K562 (cell line): ENCODE data around the gene CBY2. TPM values are rescaled to one million over a fixed set of nuclear protein-coding genes. Genes with fewer than 3 reads are reported as not detected.

Experiments
- ATAC-seq: fragments of 200-7000 bp; cut with Tn5 transposase; 3 replicates; pipeline ENCODE4 v1.9.1; 2020; ENCODE audit warnings: moderate library complexity
- BruUV-seq: library from RNA; stranded (reverse); fragments of 400-500 nt; replicated peaks from 2 replicates; lab custom pipeline; 2021; lab: Mats Ljungman, UMichigan
- CTCF ChIA-PET: fragments of 300-600 bp; formaldehyde crosslinking; extraction: SDS; loops from one replicate; lab custom pipeline; 2021; ENCODE audit warnings: low intra/inter-chr PET ratio; lab: Yijun Ruan, JAX
- POLR2A ChIA-PET: fragments of 300-600, 350-650 bp; sonication (Branson Sonifier 250); formaldehyde crosslinking; extraction: SDS; loops from one replicate; lab custom pipeline; 2021; ENCODE audit warnings: antibody characterized with exemption, inconsistent platforms; lab: Yijun Ruan, JAX
- DNase-seq, 4 experiments: peaks; one replicate each; pipeline versions ENCODE4 v3.0.0 to v3.0.0-alpha.2; 2011 to 2018; ENCODE audit warnings: low spot score in 3 of 4, mixed read lengths in 3 of 4; ENCODE audit errors: extremely low read depth in 1 of 4
- FAIRE-seq: peaks from 2 replicates; lab custom pipeline; 2011; peaks lifted over from hg19 to GRCh38; lab: Jason Lieb, UNC
- H2AFZ ChIP-seq: 2 replicates; pipeline ENCODE4 v1.6.0; 2011; ENCODE audit warnings: low read depth, low read length, control low read depth, inconsistent platforms
- H3K27ac ChIP-seq: fragments of 200-600 bp; 3 replicates; pipeline ENCODE4 v1.8.0; 2011; ENCODE audit warnings: low read depth, mild to moderate bottlenecking, control low read depth, inconsistent platforms, low read length, moderate library complexity, mixed read lengths; ENCODE audit errors: extremely low read depth
- H3K27me3 ChIP-seq, 2 experiments: fragments of 300-600 bp in 1 of 2; 2 replicates in 1 of 2; 3 replicates in 1 of 2; pipeline versions ENCODE4 v1.6.0 to v1.8.0; 2011; ENCODE audit warnings: inconsistent platforms in 2 of 2, low read length in 2 of 2, mild to moderate bottlenecking in 1 of 2, mixed read lengths in 1 of 2, moderate library complexity in 1 of 2; ENCODE audit not compliant: control insufficient read depth in 2 of 2, insufficient read depth in 2 of 2
- H3K36me3 ChIP-seq: fragments of 300-600 bp; 3 replicates; pipeline ENCODE4 v1.8.0; 2011; ENCODE audit warnings: mild to moderate bottlenecking, low read length, inconsistent platforms; ENCODE audit not compliant: control insufficient read depth, insufficient read depth
- H3K4me1 ChIP-seq, 2 experiments: fragments of 200-600 bp in 1 of 2; replicated peaks in 1 of 2; 2 replicates in 1 of 2; 3 replicates in 1 of 2; pipeline versions ENCODE4 v1.5.1 to v1.8.0; 2011; ENCODE audit warnings: inconsistent platforms in 2 of 2, low read length in 2 of 2, mild to moderate bottlenecking in 1 of 2, mixed read lengths in 1 of 2, moderate library complexity in 1 of 2; ENCODE audit not compliant: control insufficient read depth in 2 of 2, insufficient read depth in 2 of 2
- H3K4me2 ChIP-seq: 2 replicates; pipeline ENCODE4 v1.6.1; 2011; ENCODE audit warnings: low read length, control low read depth, inconsistent platforms, mixed read lengths; ENCODE audit not compliant: insufficient read depth
- H3K4me3 ChIP-seq: fragments of 200-600 bp; sonication (generic), shearing (Covaris generic); 2 replicates; pipeline ENCODE4 v1.5.1; 2016; ENCODE audit warnings: control low read depth, inconsistent platforms
- H3K79me2 ChIP-seq: fragments of 200-600 bp; 3 replicates; pipeline ENCODE4 v1.8.0; 2011; ENCODE audit warnings: low read length, inconsistent platforms; ENCODE audit not compliant: control insufficient read depth, insufficient read depth
- H3K9ac ChIP-seq, 2 experiments: 2 replicates each; pipeline versions ENCODE4 v1.6.0 to v1.6.1; 2011; ENCODE audit warnings: low read depth in 2 of 2, low read length in 2 of 2, control low read depth in 1 of 2, inconsistent platforms in 1 of 2, mild to moderate bottlenecking in 1 of 2, mixed read lengths in 1 of 2; ENCODE audit not compliant: insufficient read depth in 1 of 2
- H3K9me1 ChIP-seq: one replicate; pipeline ENCODE4 v1.6.0; 2011; ENCODE audit warnings: inconsistent platforms, mild to moderate bottlenecking, low read length, moderate library complexity; ENCODE audit not compliant: control insufficient read depth, insufficient read depth
- H3K9me3 ChIP-seq: replicated peaks from 2 replicates; pipeline ENCODE4 v1.5.1; 2011; ENCODE audit warnings: low read depth, low read length, inconsistent platforms; ENCODE audit not compliant: control insufficient read depth, insufficient read depth
- H4K20me1 ChIP-seq: replicated peaks from 2 replicates; pipeline ENCODE4 v1.6.1; 2011; ENCODE audit warnings: low read length, inconsistent platforms, mixed read lengths; ENCODE audit not compliant: control insufficient read depth, insufficient read depth
- ETV5 ChIP-seq: sonication (generic); formaldehyde crosslinking; IDR thresholded peaks from 2 replicates; pipeline ENCODE4 v1.4.0; 2020; ENCODE audit warnings: low read depth, mild to moderate bottlenecking, missing genetic modification reagents
- HMG20B ChIP-seq: fragments of 250-450 bp; sonication (Bioruptor Pico); IDR thresholded peaks from 2 replicates; pipeline ENCODE4 v1.5.0; 2021; ENCODE audit warnings: mild to moderate bottlenecking
- NFATC3 ChIP-seq: fragments of 450-650 bp; IDR thresholded peaks from 2 replicates; pipeline ENCODE4 v1.6.1; 2017; ENCODE audit warnings: mild to moderate bottlenecking
- SRSF7 ChIP-seq: fragments of 200-400 bp; formaldehyde crosslinking; optimal IDR thresholded peaks from 2 replicates; pipeline ENCODE3; 2017; ENCODE audit warnings: mild to moderate bottlenecking, low read depth, low read length
- STAG1 ChIP-seq: sonication (generic); formaldehyde crosslinking; IDR thresholded peaks from 2 replicates; pipeline ENCODE4 v1.5.0; 2020; ENCODE audit warnings: missing genetic modification reagents, borderline replicate concordance
- ZEB2 ChIP-seq: fragments of 450-650 bp; IDR thresholded peaks from 2 replicates; pipeline ENCODE4 v1.6.1; 2016
- ZNF24 ChIP-seq: fragments of 450-650 bp; IDR thresholded peaks from 2 replicates; pipeline ENCODE4 v1.6.1; 2016
- WGBS: fragments of 100-300 bp; shearing (Covaris generic); methylation state at CpG from one replicate; pipeline ENCODE4 v1.1.6; 2016; ENCODE audit warnings: low coverage, mixed read lengths; ENCODE audit not compliant: insufficient coverage; ENCODE audit errors: missing lambda C conversion rate; 5-methylcytosine and 5-hydroxymethylcytosine counted together
- in situ Hi-C: fragments of 300-500 bp; cut with MboI; formaldehyde crosslinking; loops from 4 replicates; pipeline ENCODE4 v1.15.0; 2018; ENCODE audit warnings: inconsistent platforms, mixed read lengths
- intact Hi-C: fragments of 100-400 bp; cut with micrococcal nuclease; formaldehyde crosslinking; loops from 2 replicates; pipeline ENCODE4 v1.14.2; 2022
- polyA plus RNA-seq, 8 experiments: library from polyadenylated mRNA; depleted of rRNA in 4 of 8; stranded (reverse) in 5 of 8; unstranded in 3 of 8; fragments of >200 nt; fragmentation: Nextera tagmentation in 2 of 8; fragmentation: Illumina TruSeq in 1 of 8; extraction: Ambion mirVana in 2 of 8; extraction: Trizol in 1 of 8; gene quantifications; 2 replicates each; pipeline versions ENCODE4 v1.2.1 to v1.2.3, GENCODE V29; 2011 to 2014; ENCODE audit warnings: inconsistent platforms in 1 of 8, missing spikeins in 1 of 8
- total RNA-seq, 7 experiments: library from RNA; depleted of rRNA in 6 of 7; stranded (reverse); fragments of >200 nt in 6 of 7; fragmentation: Illumina TruSeq in 2 of 7; extraction: Trizol in 2 of 7; gene quantifications; 2 replicates each; pipeline versions ENCODE4 v1.2.1 to v1.2.3, GENCODE V29; 2011 to 2021; ENCODE audit warnings: low replicate concordance in 1 of 7
- TF ChIP-seq, protein P1 (sequence below): fragments of 250-450 bp; sonication (Bioruptor Pico); IDR thresholded peaks from 2 replicates; pipeline ENCODE4 v1.9.0; 2021; ENCODE audit warnings: mild to moderate bottlenecking, inconsistent platforms
- TF ChIP-seq, protein P2 (sequence below), 2 experiments: fragments of 200-800 bp in 1 of 2; sonication (Bioruptor generic) in 1 of 2; sonication (generic) in 1 of 2; formaldehyde crosslinking in 1 of 2; IDR thresholded peaks in 1 of 2; conservative IDR thresholded peaks in 1 of 2; 2 replicates each; pipeline versions ENCODE4 v1.5.0 to v1.6.1; 2016 to 2020; ENCODE audit warnings: missing compliant biosample characterization in 1 of 2, missing genetic modification characterization in 1 of 2, missing genetic modification reagents in 1 of 2

Gene CBY2
- total and polyA plus RNA-seq, 9 of the 15 experiments (the other 6 are each of a cell fraction or from before 2014, with no cell fraction given): 0.09 TPM; not detected in 8

DNA sequence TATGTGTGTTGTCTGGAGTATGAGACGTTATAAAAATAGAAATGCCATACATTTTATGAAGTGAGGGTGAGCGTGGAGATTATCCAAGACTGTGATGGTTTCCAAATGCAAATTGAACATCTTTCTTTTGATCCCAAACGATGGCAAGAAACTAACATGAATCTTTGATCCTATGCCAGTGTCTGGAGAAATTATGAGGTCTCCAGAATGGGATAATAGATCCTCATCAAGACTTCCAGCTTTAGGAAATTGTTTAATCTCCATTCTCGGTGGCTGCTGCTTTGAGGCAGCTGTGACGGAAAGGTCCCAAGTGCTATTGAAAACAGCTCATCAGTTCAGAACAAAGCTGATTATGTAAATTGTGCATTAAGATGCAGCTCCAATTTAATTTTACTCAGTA lies 30.8 kb downstream of the CBY2 start:
- no peak overlapping the region for H3K9ac ChIP-seq
- 1% methylated on average over 5 of the region's 5 CpGs for WGBS
- DNase-seq (no peak), FAIRE-seq (no peak), ATAC-seq (no peak)
- no peaks in the 10 kb centered on the region for H3K36me3 ChIP-seq
- no peak overlapping the region for H3K4me2 ChIP-seq
- ChIA-PET CTCF (no interaction called here), POLR2A (interaction anchor here (1.3 kb wide), 1 partner anchor 9 kb away, joined by 3 read pairs; no protein-coding TSS in a partner anchor)
- no peaks in the 10 kb centered on the region for H3K9me1 ChIP-seq
- H3K27ac ChIP-seq: no peak overlapping the region
- intact Hi-C loops (no loop called here), in situ Hi-C loops (no loop called here)
- BruUV-seq: no TSS peak
- H3K27me3 ChIP-seq: peaks cover 0 to 6% of the 10 kb centered on the region in 2 experiments; a peak in 1 of 5 replicates
- no peaks in the 10 kb centered on the region for H4K20me1 ChIP-seq
- H2AFZ ChIP-seq: no peak overlapping the region
- H3K9me3 ChIP-seq: no peaks in the 10 kb centered on the region
- no peaks in the 10 kb centered on the region for H3K4me1 ChIP-seq
- TF ChIP-seq HMG20B (CRISPR knock-in tag) (no peak), SRSF7 (no peak), ZNF24 (no peak)
- H3K4me3 ChIP-seq: no peak overlapping the region
- H3K79me2 ChIP-seq: no peaks in the 10 kb centered on the region

DNA sequence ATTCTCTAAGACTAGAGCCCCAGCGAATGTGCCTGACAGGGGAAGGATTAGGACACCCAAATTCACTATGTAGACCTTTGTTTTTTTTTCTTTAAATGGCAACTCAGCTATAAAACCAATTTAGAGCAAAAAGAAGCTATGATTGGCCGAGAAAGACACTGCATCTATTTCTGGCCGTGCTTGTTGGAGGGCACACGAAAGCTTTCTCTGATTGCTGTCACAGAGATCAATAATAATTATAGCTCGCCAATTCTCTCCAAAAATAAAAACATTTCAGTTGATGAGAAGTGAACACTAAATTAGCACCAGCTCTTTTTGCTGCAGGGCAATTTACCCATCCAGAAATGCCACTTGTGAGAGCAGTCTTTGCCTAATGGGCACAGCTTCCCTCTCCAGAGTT lies 31.2 kb downstream of the CBY2 start:
- TF ChIP-seq, protein P1, sequence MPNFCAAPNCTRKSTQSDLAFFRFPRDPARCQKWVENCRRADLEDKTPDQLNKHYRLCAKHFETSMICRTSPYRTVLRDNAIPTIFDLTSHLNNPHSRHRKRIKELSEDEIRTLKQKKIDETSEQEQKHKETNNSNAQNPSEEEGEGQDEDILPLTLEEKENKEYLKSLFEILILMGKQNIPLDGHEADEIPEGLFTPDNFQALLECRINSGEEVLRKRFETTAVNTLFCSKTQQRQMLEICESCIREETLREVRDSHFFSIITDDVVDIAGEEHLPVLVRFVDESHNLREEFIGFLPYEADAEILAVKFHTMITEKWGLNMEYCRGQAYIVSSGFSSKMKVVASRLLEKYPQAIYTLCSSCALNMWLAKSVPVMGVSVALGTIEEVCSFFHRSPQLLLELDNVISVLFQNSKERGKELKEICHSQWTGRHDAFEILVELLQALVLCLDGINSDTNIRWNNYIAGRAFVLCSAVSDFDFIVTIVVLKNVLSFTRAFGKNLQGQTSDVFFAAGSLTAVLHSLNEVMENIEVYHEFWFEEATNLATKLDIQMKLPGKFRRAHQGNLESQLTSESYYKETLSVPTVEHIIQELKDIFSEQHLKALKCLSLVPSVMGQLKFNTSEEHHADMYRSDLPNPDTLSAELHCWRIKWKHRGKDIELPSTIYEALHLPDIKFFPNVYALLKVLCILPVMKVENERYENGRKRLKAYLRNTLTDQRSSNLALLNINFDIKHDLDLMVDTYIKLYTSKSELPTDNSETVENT (CRISPR knock-in tag): no peak
- TF ChIP-seq ETV5 (CRISPR knock-in tag) (no peak), ZEB2 (no peak), NFATC3 (no peak), STAG1 (CRISPR knock-in tag) (no peak)
- TF ChIP-seq, protein P2, sequence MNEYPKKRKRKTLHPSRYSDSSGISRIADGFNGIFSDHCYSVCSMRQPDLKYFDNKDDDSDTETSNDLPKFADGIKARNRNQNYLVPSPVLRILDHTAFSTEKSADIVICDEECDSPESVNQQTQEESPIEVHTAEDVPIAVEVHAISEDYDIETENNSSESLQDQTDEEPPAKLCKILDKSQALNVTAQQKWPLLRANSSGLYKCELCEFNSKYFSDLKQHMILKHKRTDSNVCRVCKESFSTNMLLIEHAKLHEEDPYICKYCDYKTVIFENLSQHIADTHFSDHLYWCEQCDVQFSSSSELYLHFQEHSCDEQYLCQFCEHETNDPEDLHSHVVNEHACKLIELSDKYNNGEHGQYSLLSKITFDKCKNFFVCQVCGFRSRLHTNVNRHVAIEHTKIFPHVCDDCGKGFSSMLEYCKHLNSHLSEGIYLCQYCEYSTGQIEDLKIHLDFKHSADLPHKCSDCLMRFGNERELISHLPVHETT (CRISPR knock-in tag; conservative IDR thresholded peaks at IDR 0.05 in 1 of 2, IDR thresholded peaks at IDR 0.05 in 1 of 2): no peak
- intact Hi-C loops (no loop called here), in situ Hi-C loops (no loop called here)
- no peaks in the 10 kb centered on the region for H3K9me1 ChIP-seq
- no peaks in the 10 kb centered on the region for H3K36me3 ChIP-seq
- no peaks in the 10 kb centered on the region for H3K4me1 ChIP-seq
- WGBS: 1% methylated on average over 5 of the region's 5 CpGs
- no TSS peak for BruUV-seq
- H2AFZ ChIP-seq: no peak overlapping the region
- no peak for FAIRE-seq
- no peak overlapping the region for H3K9ac ChIP-seq
- no peaks in the 10 kb centered on the region for H4K20me1 ChIP-seq
- H3K27me3 ChIP-seq: peaks cover 0 to 6% of the 10 kb centered on the region in 2 experiments; a peak in 1 of 5 replicates
- H3K4me3 ChIP-seq: no peak overlapping the region
- H3K79me2 ChIP-seq: no peaks in the 10 kb centered on the region
- no peak for DNase-seq
- no peak overlapping the region for H3K4me2 ChIP-seq
- no peak overlapping the region for H3K27ac ChIP-seq
- ChIA-PET POLR2A (interaction anchor here (0.5 to 1.3 kb wide), 3 partner anchors 10 to 112 kb away, joined by 3 read pairs; no protein-coding TSS in a partner anchor), CTCF (no interaction called here)
- ATAC-seq: no peak
- no peaks in the 10 kb centered on the region for H3K9me3 ChIP-seq
